Neutrophil (primary cell): Measurements from ENCODE around the gene ANKS1A.
"Not testable (repeated sequence)": the region's sequence is repeated elsewhere in the genome, so short reads cannot be mapped to it uniquely, and the experiment has no call there.

ENCODE experiments used
- H3K27ac ChIP-seq: fragments of 200-600 bp; sonication (generic); 2 replicates; pipeline ENCODE4 v1.5.1; 2016; ENCODE audit warnings: mild to moderate bottlenecking, moderate library complexity
- H3K27me3 ChIP-seq: fragments of 200-600 bp; sonication (generic); 2 replicates; pipeline ENCODE4 v1.6.0; 2016; ENCODE audit warnings: mild to moderate bottlenecking
- H3K36me3 ChIP-seq: fragments of 200-600 bp; sonication (generic); 2 replicates; pipeline ENCODE4 v1.5.1; 2017
- H3K4me1 ChIP-seq, 2 experiments: fragments of 200-600 bp in 1 of 2; sonication (generic) in 1 of 2; 1 replicate in 1 of 2; 2 replicates in 1 of 2; pipeline versions ENCODE4 v1.5.1 to v1.6.1; 2013 to 2016; ENCODE audit warnings: low read depth in 1 of 2, low read length in 1 of 2, mild to moderate bottlenecking in 1 of 2, moderate library complexity in 1 of 2; ENCODE audit not compliant: control insufficient read depth in 1 of 2, insufficient read depth in 1 of 2
- H3K4me3 ChIP-seq, 2 experiments: fragments of 200-600 bp in 1 of 2; sonication (generic) in 1 of 2; 1 replicate in 1 of 2; 2 replicates in 1 of 2; pipeline ENCODE4 v1.5.1; 2013 to 2016; ENCODE audit warnings: low read depth in 1 of 2, low read length in 1 of 2, mild to moderate bottlenecking in 1 of 2, moderate library complexity in 1 of 2
- H3K9me3 ChIP-seq: fragments of 200-600 bp; sonication (generic); 2 replicates; pipeline ENCODE4 v1.5.1; 2016
- TF ChIP-seq, protein P1 (sequence below): fragments of 200-600 bp; sonication (generic); IDR thresholded peaks from 2 replicates; pipeline ENCODE4 v1.5.1; 2016; ENCODE audit warnings: antibody characterized with exemption

Gene ANKS1A

DNA sequence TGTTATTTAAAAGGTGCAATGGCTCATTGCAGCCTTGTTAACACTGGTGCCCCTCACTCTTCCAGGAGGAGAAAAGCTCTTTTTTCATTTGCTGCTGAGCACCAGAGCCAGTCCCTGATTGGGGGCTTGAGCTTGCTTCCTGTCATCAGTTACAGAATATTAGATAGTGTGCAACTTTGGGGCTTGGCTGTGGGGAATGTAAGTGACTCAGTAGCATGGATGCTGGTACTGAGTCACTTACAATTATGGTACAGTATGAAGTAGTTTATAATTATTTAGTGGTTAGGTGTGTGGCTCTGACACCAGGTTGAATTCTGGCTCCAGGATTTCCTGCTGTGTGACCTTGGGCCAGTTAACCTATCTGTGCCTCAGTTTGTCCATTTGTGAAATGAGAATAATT is 37.6 kb downstream of the ANKS1A start:
- Histone ChIP-seq H3K4me3 (no peak overlapping the region), H3K9me3 (no peaks in the 10 kb centered on the region), H3K4me1 (peaks cover 0 to 5% of the 10 kb centered on the region in 2 experiments)

DNA sequence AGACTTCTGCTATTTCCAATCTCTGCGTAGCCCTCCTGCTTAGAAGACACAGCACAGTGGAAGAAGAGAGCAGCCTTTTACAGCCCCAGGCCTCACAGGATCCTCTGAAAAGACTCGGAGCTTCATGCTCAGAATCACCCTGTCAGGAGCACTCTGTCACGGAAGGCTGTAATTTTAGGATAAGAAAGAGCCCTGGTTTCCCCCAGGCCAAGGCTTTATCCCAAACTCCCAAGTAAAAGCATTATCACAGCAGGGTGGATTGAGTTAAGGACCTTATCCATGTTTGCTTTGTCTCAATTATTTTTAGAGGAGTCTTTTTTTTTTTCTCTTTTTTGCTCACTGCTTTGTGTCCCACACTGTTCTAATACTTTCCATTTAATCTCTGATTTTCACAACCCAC is 39.2 kb downstream of the ANKS1A start:
- TF ChIP-seq, protein P1, sequence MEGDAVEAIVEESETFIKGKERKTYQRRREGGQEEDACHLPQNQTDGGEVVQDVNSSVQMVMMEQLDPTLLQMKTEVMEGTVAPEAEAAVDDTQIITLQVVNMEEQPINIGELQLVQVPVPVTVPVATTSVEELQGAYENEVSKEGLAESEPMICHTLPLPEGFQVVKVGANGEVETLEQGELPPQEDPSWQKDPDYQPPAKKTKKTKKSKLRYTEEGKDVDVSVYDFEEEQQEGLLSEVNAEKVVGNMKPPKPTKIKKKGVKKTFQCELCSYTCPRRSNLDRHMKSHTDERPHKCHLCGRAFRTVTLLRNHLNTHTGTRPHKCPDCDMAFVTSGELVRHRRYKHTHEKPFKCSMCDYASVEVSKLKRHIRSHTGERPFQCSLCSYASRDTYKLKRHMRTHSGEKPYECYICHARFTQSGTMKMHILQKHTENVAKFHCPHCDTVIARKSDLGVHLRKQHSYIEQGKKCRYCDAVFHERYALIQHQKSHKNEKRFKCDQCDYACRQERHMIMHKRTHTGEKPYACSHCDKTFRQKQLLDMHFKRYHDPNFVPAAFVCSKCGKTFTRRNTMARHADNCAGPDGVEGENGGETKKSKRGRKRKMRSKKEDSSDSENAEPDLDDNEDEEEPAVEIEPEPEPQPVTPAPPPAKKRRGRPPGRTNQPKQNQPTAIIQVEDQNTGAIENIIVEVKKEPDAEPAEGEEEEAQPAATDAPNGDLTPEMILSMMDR, result no peak
- Histone ChIP-seq H3K4me1 (peaks cover 0 to 5% of the 10 kb centered on the region in 2 experiments), H3K27ac (peak overlapping the region; percentile 52), H3K9me3 (no peaks in the 10 kb centered on the region), H3K27me3 (no peaks in the 10 kb centered on the region), H3K36me3 (no peaks in the 10 kb centered on the region), H3K4me3 (no peak overlapping the region)

More for the DNA sequence above, 37.6 kb downstream of the ANKS1A start:
- no peak overlapping the region for H3K27ac ChIP-seq
- peaks cover under 1% of the 10 kb centered on the region for H3K36me3 ChIP-seq
- H3K27me3 ChIP-seq, result no peaks in the 10 kb centered on the region
- TF ChIP-seq, protein P1, result no peak

DNA sequence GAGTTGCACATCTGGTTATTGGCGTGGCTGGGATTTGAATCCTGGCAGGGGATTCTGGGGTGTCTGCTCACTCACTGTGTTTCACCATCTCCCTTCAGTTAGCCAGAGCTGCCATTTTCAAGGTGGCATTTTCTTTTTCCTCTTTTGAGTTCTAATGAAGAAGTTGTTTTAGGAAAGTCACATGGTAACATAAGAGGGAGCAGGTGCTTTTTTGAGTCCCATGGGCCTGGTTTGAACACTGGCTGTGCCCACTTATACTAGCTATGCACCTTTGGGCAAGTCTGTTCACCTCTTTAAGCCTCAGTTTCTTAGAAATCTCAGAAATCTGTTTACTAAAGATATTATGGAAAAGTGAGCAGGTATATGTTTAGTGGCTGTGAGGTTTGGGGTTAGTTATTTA is 39.6 kb downstream of the ANKS1A start:
- H3K27me3 ChIP-seq, result no peaks in the 10 kb centered on the region
- TF ChIP-seq, protein P1, result no peak
- H3K9me3 ChIP-seq, result no peaks in the 10 kb centered on the region

DNA sequence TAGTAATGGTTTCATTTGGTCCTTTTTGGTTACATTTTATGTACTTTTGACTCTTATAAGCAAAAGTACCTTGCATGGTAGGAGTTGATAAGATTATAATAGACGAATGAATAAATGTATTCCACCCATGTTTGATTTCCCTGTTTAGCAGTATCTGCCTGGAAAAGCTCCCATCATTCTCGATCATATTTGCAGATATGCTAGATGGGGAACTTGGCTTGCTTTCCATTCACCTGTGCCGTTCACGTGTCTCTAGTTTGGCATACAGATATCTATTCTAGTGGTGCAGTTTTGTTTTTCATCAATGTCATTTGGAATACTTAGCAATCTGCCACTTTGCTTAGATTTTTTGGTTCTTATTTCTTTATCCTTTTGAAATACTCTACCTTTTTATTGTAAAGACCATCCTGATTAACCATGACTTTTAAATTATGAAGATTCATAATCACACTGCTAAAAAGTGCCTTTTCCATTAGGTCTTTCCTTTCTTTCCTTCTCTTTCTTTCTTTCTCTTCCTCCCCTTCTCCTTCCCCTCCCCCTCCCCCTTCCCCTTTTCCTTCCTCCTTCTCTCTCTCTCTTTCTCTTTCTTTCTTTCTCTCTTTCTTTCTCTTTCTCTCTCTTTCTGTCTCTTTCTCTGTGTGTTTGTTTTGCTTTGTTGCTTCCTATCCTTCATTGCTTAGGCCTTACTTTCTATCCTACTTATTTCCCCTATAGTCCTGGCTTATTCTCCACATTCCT is 40.4 kb downstream of the ANKS1A start:
- peaks cover 0 to 5% of the 10 kb centered on the region in 2 experiments for H3K4me1 ChIP-seq
- H3K36me3 ChIP-seq, result no peaks in the 10 kb centered on the region
- H3K27me3 ChIP-seq, result no peaks in the 10 kb centered on the region
- no peaks in the 10 kb centered on the region for H3K9me3 ChIP-seq
- TF ChIP-seq, protein P1, result no peak
- H3K4me3 ChIP-seq, result no peak overlapping the region
- peak overlapping the region; percentile 52 for H3K27ac ChIP-seq

More for the DNA sequence above, 39.6 kb downstream of the ANKS1A start:
- Histone ChIP-seq H3K4me3 (no peak overlapping the region), H3K27ac (peak overlapping the region; percentile 52), H3K36me3 (no peaks in the 10 kb centered on the region), H3K4me1 (peaks cover 0 to 5% of the 10 kb centered on the region in 2 experiments)

DNA sequence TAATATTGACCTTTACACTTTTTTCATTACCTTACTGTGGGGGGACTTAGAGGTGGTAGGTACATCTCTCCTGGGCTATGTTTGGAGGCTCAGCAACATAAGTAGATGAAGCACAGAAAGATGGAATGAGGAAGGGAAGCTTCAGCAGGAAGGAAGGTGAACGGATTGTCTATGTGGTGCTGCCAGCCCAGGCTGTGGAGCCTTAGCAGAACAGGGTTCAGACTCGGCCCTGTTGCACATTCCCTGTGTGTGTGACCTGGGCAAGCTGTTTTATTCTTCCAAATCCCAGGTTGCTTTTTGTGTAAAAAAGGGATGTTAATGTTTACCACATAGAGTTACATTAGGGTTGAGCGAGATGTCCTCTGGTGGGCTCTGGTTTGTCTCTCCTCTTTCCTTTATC is 41.2 kb downstream of the ANKS1A start:
- TF ChIP-seq, protein P1, result no peak
- Histone ChIP-seq H3K27me3 (no peaks in the 10 kb centered on the region), H3K36me3 (no peaks in the 10 kb centered on the region), H3K9me3 (no peaks in the 10 kb centered on the region), H3K4me3 (no peak overlapping the region), H3K27ac (no peak overlapping the region), H3K4me1 (peaks cover 0 to 5% of the 10 kb centered on the region in 2 experiments)

DNA sequence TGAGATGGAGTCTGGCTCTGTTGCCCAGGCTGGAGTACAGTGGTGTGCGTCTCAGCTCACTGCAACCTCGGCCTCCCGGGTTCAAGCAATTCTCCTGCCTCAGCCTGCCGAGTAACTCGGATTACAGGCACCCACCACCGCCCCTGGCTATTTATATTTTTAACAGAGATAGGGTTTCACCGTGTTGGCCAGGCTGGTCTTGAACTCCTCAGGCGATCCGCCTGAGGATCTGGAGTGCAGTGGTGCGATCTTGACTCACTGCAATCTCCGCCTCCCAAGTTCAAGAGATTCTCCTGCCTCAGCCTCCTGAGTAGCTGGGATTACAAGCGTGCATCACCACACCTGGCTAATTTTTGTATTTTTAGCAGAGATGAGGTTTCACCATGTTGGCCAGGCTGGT is 43.1 kb downstream of the ANKS1A start:
- not testable (repeated sequence) for H3K4me1 ChIP-seq, H3K27ac ChIP-seq, H3K27me3 ChIP-seq, H3K4me3 ChIP-seq, H3K36me3 ChIP-seq, H3K9me3 ChIP-seq
